ENCODE measurements around the gene TSPYL6.

DNA sequence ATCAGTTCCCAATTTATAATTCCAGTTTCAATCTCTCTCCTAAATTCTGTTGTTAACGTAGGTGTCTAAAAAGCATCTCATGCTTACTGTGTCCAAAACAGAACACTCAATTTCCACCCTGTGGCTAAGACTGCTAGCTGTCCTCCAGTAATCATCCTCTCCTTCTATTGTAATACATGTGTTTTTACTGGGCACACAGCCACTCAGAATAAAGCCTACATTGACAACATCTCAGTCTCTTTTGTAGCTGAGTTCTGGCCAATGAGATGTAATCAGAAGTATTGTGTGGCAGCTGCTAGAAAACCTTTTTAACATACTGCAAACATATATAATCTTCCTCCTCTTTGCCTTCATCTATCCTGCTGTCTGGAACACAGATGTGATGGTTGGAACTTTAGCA lies 29.4 kb upstream of the TSPYL6 start:
- TF ChIP-seq POLR2A (IDR thresholded peaks at IDR 0.05), result no peak
- TF ChIP-seq, protein P1, sequence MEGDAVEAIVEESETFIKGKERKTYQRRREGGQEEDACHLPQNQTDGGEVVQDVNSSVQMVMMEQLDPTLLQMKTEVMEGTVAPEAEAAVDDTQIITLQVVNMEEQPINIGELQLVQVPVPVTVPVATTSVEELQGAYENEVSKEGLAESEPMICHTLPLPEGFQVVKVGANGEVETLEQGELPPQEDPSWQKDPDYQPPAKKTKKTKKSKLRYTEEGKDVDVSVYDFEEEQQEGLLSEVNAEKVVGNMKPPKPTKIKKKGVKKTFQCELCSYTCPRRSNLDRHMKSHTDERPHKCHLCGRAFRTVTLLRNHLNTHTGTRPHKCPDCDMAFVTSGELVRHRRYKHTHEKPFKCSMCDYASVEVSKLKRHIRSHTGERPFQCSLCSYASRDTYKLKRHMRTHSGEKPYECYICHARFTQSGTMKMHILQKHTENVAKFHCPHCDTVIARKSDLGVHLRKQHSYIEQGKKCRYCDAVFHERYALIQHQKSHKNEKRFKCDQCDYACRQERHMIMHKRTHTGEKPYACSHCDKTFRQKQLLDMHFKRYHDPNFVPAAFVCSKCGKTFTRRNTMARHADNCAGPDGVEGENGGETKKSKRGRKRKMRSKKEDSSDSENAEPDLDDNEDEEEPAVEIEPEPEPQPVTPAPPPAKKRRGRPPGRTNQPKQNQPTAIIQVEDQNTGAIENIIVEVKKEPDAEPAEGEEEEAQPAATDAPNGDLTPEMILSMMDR (IDR thresholded peaks at IDR 0.05), result no peak
